NCI-H345 (cell line): ENCODE measurements around the gene SYNRG.

Source experiments
- DNase-seq: peaks from one replicate; lab custom pipeline; 2025; lab: John Stamatoyannopoulos, UW

SYNRG gene

GRCh38 chr17:37476431-37477120 is 132.6 kb downstream of the SYNRG start:
- no peak for DNase-seq

- DNase-seq, result no peak
Observed at GRCh38 chr17:37475731-37476420, 133.3 kb downstream of the SYNRG start.

- no peak for DNase-seq
Observed at GRCh38 chr17:37470181-37470580, 139.0 kb downstream of the SYNRG start.

GRCh38 chr17:37466471-37466870 is 142.7 kb downstream of the SYNRG start:
- no peak for DNase-seq

- DNase-seq, result no peak
Observed at GRCh38 chr17:37465069-37465616, 144.1 kb downstream of the SYNRG start.
